ENCODE data around the gene ACTN3.

- TF ChIP-seq CTCF (IDR thresholded peaks at IDR 0.05) (no peak), POLR2A (IDR thresholded peaks at IDR 0.05) (no peak)
Observed at GRCh38 chr11:66593303-66593635, 46.6 kb downstream of the ACTN3 start.

Measured in testis (tissue), 2 donors.